ENCODE measurements around the gene VTI1A.
"Not testable (repeated sequence)": the region's sequence is repeated elsewhere in the genome, so short reads cannot be mapped to it uniquely, and the experiment has no call there.

The VTI1A gene

GRCh38 chr10:112461029-112461887, 14.2 kb downstream of the VTI1A start:
- no peak for TF ChIP-seq POLR2AphosphoS5 (IDR thresholded peaks at IDR 0.05; ENCODE audit: borderline replicate concordance, low read depth, low read length)
- no peak for TF ChIP-seq FOXP2 (optimal IDR thresholded peaks at IDR 0.05; ENCODE audit: control extremely low read depth, extremely low read length, insufficient read depth)
- no peak for TF ChIP-seq EZH2 (IDR thresholded peaks at IDR 0.05)
- DNase-seq (ENCODE audit: low read depth, low spot score), result no peak
- Histone ChIP-seq H3K27ac (no peak overlapping the region; the same call in 1 of the 2 replicates), H3K9ac (ENCODE audit: insufficient read length) (no peak overlapping the region), H3K4me3 (no peak overlapping the region), H3K9me3 (ENCODE audit: low read depth, low read length) (no peaks in the 10 kb centered on the region), H3K36me3 (ENCODE audit: insufficient read depth, low read length) (peaks cover 15% of the 10 kb centered on the region)

DNA sequence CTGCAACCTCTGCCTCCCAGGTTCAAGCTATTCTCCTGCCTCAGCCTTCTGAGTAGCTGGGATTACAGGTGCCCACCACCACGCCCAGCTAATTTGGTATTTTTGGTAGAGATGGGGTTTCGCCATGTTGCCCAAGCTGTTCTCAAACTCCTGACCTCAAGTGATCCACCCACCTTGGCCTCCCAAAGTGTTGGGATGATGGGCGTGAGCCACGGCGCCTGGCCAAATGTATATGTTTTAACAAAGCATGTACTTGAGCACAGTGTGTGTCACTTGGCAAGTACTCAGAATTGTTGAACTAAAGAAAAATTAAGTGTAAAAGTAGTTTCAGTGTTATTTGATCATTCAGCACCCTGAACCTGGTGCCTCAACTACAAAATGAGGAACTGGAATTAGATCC, 17.1 kb downstream of the VTI1A start:
- H3K27ac ChIP-seq; H3K9ac ChIP-seq (ENCODE audit: insufficient read length); H3K4me3 ChIP-seq; H3K9me3 ChIP-seq (ENCODE audit: low read depth, low read length); DNase-seq (ENCODE audit: low read depth, low spot score): not testable (repeated sequence)
- peaks cover 15% of the 10 kb centered on the region for H3K36me3 ChIP-seq (ENCODE audit: insufficient read depth, low read length)

GRCh38 chr10:112465299-112465883, 18.4 kb downstream of the VTI1A start:
- Histone ChIP-seq H3K4me3 (no peak overlapping the region), H3K27ac (no peak overlapping the region), H3K9ac (ENCODE audit: insufficient read length) (no peak overlapping the region), H3K9me3 (ENCODE audit: low read depth, low read length) (no peaks in the 10 kb centered on the region), H3K36me3 (ENCODE audit: insufficient read depth, low read length) (peaks cover 15% of the 10 kb centered on the region)
- TF ChIP-seq POLR2AphosphoS5 (IDR thresholded peaks at IDR 0.05; ENCODE audit: borderline replicate concordance, low read depth, low read length), result no peak
- no peak for TF ChIP-seq EZH2 (IDR thresholded peaks at IDR 0.05)
- TF ChIP-seq FOXP2 (optimal IDR thresholded peaks at IDR 0.05; ENCODE audit: control extremely low read depth, extremely low read length, insufficient read depth), result no peak
- DNase-seq (ENCODE audit: low read depth, low spot score), result no peak

- no peaks in the 10 kb centered on the region for H3K9me3 ChIP-seq (ENCODE audit: low read depth, low read length)
- TF ChIP-seq FOXP2 (optimal IDR thresholded peaks at IDR 0.05; ENCODE audit: control extremely low read depth, extremely low read length, insufficient read depth) (no peak), EZH2 (IDR thresholded peaks at IDR 0.05) (no peak), POLR2AphosphoS5 (IDR thresholded peaks at IDR 0.05; ENCODE audit: borderline replicate concordance, low read depth, low read length) (no peak)
- no peak overlapping the region for H3K9ac ChIP-seq (ENCODE audit: insufficient read length)
- H3K4me3 ChIP-seq, result no peak overlapping the region
- peaks cover 15% of the 10 kb centered on the region for H3K36me3 ChIP-seq (ENCODE audit: insufficient read depth, low read length)
- H3K27ac ChIP-seq, result no peak overlapping the region
- DNase-seq (ENCODE audit: low read depth, low spot score), result no peak
Measured at GRCh38 chr10:112466802-112467201, 19.8 kb downstream of the VTI1A start.

DNA sequence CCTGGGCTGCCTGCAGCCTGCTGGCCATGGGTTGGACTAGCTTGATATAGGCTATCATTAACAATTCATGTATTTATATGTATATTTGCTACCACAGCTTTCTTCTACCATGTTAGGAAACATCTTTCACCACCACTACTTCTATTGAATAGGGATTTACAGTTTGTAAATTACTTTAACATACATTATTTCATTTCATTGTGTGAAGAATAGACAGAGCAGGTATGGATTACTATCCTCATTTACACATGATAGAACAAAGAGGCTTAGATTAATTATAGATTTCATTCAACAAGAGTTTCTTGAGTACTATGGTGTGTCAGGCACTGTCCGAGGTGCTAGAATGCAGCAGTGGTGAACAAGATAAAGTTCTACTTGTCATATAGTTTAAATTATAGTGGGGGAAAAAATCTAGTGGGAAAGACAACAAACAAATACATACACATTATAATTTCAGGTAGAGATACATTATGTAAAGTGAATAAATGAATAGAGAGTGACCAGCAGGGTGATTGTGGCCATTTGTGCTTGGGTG, 20.6 kb downstream of the VTI1A start:
- no peak for DNase-seq (ENCODE audit: low read depth, low spot score)
- Histone ChIP-seq H3K9me3 (ENCODE audit: low read depth, low read length) (no peaks in the 10 kb centered on the region), H3K4me3 (no peak overlapping the region), H3K27ac (no peak overlapping the region), H3K36me3 (ENCODE audit: insufficient read depth, low read length) (peaks cover 15% of the 10 kb centered on the region), H3K9ac (ENCODE audit: insufficient read length) (no peak overlapping the region)
- TF ChIP-seq FOXP2 (optimal IDR thresholded peaks at IDR 0.05; ENCODE audit: control extremely low read depth, extremely low read length, insufficient read depth), result no peak
- no peak for TF ChIP-seq POLR2AphosphoS5 (IDR thresholded peaks at IDR 0.05; ENCODE audit: borderline replicate concordance, low read depth, low read length)
- no peak for TF ChIP-seq EZH2 (IDR thresholded peaks at IDR 0.05)

DNA sequence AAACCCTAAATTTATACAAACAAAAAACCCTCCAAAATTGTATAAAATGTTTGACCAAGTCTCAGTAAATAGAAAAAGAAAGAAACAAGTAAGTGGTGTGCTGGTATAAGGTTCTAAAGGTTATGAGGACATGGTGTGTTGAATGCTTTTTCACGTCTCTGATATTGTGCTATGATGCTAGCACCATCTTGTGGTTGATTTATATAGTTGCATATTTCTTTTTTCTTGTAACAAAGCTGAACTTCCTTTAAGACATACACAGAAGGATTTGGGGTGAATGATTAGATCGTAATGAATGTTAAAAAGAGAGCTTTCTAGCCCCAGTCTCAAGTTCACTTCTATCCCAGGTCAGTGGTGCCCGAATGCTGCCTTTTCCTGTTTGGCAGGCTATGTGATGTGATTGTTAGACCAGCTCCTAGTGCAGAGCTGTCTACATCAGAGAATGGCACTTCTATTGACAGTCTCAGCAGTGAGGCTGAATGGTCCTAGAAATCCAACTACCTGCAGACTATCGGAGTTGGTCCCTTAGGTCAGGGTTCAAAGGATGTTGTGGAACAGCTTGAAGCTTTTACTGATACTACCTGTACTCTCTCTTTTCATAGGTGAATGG, 25.0 kb downstream of the VTI1A start:
- Histone ChIP-seq H3K4me3 (no peak overlapping the region), H3K36me3 (ENCODE audit: insufficient read depth, low read length) (no peaks in the 10 kb centered on the region), H3K27ac (no peak overlapping the region), H3K9me3 (ENCODE audit: low read depth, low read length) (no peaks in the 10 kb centered on the region), H3K9ac (ENCODE audit: insufficient read length) (no peak overlapping the region)
- DNase-seq (ENCODE audit: low read depth, low spot score), result no peak
- no peak for TF ChIP-seq FOXP2 (optimal IDR thresholded peaks at IDR 0.05; ENCODE audit: control extremely low read depth, extremely low read length, insufficient read depth)
- no peak for TF ChIP-seq EZH2 (IDR thresholded peaks at IDR 0.05)
- TF ChIP-seq POLR2AphosphoS5 (IDR thresholded peaks at IDR 0.05; ENCODE audit: borderline replicate concordance, low read depth, low read length), result no peak

DNA sequence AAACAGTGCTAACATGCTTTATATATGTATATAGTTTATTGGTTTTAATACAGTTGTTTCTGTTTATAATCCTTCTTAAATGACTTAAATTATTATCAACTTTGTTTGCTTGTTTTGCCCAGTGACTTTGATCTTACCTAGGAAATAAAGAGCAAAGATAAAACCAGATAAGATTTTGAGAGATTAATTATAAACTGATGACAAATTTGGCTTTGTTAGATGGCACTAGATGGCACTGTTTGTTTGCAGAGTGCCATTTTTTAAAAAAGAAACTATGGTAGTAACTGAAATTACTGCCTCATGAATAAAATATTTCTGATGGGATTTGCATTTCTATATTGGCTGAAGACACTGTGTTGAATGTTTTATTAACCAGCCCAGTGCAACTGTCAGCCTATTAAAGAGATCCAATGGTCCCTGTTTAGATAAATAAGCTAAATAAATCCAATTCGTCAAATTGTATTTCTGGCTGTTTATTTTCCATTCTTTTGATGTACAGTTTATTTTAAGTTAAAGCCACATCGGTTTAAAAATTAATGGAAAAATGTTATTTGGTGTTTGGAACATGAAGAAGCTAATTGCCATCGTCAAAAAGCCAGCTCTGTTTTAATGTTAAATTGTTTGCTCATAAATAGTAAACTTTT, 28.7 kb downstream of the VTI1A start:
- Histone ChIP-seq H3K9ac (ENCODE audit: insufficient read length) (no peak overlapping the region), H3K36me3 (ENCODE audit: insufficient read depth, low read length) (no peaks in the 10 kb centered on the region), H3K9me3 (ENCODE audit: low read depth, low read length) (no peaks in the 10 kb centered on the region), H3K27ac (no peak overlapping the region), H3K4me3 (no peak overlapping the region)
- TF ChIP-seq POLR2AphosphoS5 (IDR thresholded peaks at IDR 0.05; ENCODE audit: borderline replicate concordance, low read depth, low read length), result no peak
- TF ChIP-seq EZH2 (IDR thresholded peaks at IDR 0.05), result no peak
- DNase-seq (ENCODE audit: low read depth, low spot score), result no peak

GRCh38 chr10:112481602-112482001, 34.6 kb downstream of the VTI1A start:
- H3K27ac ChIP-seq, result no peak overlapping the region
- DNase-seq (ENCODE audit: low read depth, low spot score), result no peak
- H3K36me3 ChIP-seq (ENCODE audit: insufficient read depth, low read length), result no peaks in the 10 kb centered on the region
- no peaks in the 10 kb centered on the region for H3K9me3 ChIP-seq (ENCODE audit: low read depth, low read length)
- H3K9ac ChIP-seq (ENCODE audit: insufficient read length), result no peak overlapping the region
- TF ChIP-seq EZH2 (IDR thresholded peaks at IDR 0.05) (no peak), POLR2AphosphoS5 (IDR thresholded peaks at IDR 0.05; ENCODE audit: borderline replicate concordance, low read depth, low read length) (no peak), FOXP2 (optimal IDR thresholded peaks at IDR 0.05; ENCODE audit: control extremely low read depth, extremely low read length, insufficient read depth) (no peak)
- H3K4me3 ChIP-seq, result no peak overlapping the region

Measured in SK-N-MC (cell line).